ENCODE results near the gene TAS1R3.

TAS1R3 gene

GRCh38 chr1:1377540-1378205, 46.6 kb downstream of the TAS1R3 start:
- no peak for TF ChIP-seq CTCF (conservative IDR thresholded peaks at IDR 0.05)
- no peak overlapping the region for H3K27ac ChIP-seq

GRCh38 chr1:1380860-1381259, 49.8 kb downstream of the TAS1R3 start:
- no peak overlapping the region for H3K27ac ChIP-seq
- no peak for TF ChIP-seq CTCF (conservative IDR thresholded peaks at IDR 0.05)

- no peak for TF ChIP-seq CTCF (conservative IDR thresholded peaks at IDR 0.05)
- H3K27ac ChIP-seq: no peak overlapping the region
These were observed 50.2 kb downstream of the TAS1R3 start for GRCh38 chr1:1381294-1381693.

Data from VCaP (cell line).